ENCODE measurements around the gene CRIP2. TPM values are rescaled to one million over a fixed set of nuclear protein-coding genes. Genes with fewer than 3 reads are reported as not detected.
A peak's percentile ranks its signal among the peaks of the same experiment; 100 is the strongest.

The CRIP2 gene
- total RNA-seq, 1 donor from 2014 or later: 19.2 TPM

DNA sequence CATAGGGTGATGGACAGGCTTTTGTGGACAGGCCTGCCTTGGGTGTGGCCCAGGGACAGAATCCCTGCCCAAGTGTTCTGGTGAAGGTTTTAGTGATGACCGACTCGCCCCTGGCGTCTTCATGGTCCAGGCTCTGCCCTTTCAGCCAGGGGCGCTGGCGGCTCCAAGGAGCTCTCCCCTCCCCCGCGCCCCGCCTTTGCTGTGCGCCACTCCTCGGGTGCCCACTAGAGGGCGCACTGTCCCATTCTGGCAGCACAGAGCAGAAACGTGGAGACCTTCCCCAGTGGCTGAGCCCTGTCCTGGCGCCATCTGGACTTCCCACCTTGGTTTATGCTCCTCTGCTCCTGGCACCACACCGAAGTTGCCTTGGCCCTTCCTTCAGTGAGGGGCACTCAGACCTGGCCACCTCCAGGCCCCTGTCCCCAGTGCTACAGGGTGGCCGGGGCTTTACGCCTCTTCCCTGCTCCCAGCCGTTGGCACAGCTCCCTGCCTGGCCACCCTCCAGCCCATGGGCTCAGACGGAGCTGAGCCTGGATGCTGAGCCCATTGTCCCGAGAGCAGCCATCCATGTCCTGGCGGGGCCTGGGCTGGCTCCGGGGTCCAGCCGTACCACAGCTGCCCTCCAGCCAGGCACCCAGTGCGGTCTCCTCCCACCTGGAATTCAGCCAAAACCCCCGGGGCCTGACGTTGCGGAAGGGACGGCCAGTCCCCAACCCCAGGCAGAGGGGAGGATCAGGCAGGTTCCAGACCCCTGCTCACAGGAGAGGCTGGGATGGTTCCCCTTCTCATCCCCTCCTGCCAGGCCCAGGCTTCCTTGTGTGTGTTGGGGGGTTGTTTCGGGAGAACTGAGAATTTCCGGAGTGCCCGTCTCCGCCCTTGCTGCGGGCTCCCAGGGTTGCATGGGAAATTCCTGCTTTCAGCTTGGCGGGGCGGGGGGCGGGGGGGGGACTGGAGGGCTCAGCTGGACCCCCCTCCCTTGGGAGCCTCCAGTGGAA lies 6.5 kb downstream of the CRIP2 start:
- Mint-ChIP-seq H3K4me3 (peak overlapping the region; percentile 63), H3K9me3 (no peaks in the 10 kb centered on the region), H3K27ac (peak overlapping the region; percentile 99), H3K27me3 (ENCODE audit: low read depth) (peaks cover 53% of the 10 kb centered on the region), H3K4me1 (peaks cover 45% of the 10 kb centered on the region), H3K36me3 (no peaks in the 10 kb centered on the region)
- peak; percentile 80 to 96 for DNase-seq (ENCODE audit: low spot score in 2 of 2, unreplicated experiment in 2 of 2)
- TF ChIP-seq, protein P1, sequence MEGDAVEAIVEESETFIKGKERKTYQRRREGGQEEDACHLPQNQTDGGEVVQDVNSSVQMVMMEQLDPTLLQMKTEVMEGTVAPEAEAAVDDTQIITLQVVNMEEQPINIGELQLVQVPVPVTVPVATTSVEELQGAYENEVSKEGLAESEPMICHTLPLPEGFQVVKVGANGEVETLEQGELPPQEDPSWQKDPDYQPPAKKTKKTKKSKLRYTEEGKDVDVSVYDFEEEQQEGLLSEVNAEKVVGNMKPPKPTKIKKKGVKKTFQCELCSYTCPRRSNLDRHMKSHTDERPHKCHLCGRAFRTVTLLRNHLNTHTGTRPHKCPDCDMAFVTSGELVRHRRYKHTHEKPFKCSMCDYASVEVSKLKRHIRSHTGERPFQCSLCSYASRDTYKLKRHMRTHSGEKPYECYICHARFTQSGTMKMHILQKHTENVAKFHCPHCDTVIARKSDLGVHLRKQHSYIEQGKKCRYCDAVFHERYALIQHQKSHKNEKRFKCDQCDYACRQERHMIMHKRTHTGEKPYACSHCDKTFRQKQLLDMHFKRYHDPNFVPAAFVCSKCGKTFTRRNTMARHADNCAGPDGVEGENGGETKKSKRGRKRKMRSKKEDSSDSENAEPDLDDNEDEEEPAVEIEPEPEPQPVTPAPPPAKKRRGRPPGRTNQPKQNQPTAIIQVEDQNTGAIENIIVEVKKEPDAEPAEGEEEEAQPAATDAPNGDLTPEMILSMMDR (IDR thresholded peaks at IDR 0.05; ENCODE audit: unreplicated experiment): peak; percentile 97

DNA sequence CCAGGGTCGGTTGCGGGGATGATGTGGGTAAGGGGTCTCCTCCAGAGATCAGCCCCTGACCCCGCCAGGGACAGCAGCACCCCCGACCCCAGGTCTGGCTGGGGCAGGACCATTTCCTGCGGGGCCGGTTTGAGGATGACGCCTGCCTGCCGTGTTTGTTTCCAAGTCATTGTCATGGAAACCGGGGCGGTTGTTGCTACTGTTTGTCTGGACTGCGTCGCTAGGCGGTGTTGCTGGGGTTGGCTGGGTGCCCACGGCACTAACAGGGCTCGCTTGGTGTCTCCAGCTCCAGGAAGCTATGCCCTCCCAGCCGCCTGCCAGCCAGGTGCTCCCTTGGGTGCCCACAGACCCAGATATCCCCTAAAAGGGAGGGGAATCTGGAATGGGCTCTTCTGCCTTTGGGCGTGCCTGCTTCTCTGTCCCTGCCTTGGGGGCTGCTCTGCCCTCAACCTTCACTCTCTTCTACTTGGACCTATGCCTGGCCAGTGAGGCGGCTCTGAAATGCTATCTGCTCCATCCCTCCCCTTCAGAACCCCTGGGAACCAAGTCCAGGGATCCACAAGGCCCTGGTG lies 7.4 kb downstream of the CRIP2 start:
- TF ChIP-seq, protein P1 (IDR thresholded peaks at IDR 0.05; ENCODE audit: unreplicated experiment): no peak
- H3K27me3 Mint-ChIP-seq (ENCODE audit: low read depth): peaks cover 55% of the 10 kb centered on the region
- H3K27ac Mint-ChIP-seq: peak overlapping the region; percentile 99
- H3K9me3 Mint-ChIP-seq: no peaks in the 10 kb centered on the region
- H3K36me3 Mint-ChIP-seq: no peaks in the 10 kb centered on the region
- peaks cover 40% of the 10 kb centered on the region for H3K4me1 Mint-ChIP-seq
- peak; percentile 87 to 92 for DNase-seq (ENCODE audit: low spot score in 2 of 2, unreplicated experiment in 2 of 2)
- peak overlapping the region; percentile 63 for H3K4me3 Mint-ChIP-seq

DNA sequence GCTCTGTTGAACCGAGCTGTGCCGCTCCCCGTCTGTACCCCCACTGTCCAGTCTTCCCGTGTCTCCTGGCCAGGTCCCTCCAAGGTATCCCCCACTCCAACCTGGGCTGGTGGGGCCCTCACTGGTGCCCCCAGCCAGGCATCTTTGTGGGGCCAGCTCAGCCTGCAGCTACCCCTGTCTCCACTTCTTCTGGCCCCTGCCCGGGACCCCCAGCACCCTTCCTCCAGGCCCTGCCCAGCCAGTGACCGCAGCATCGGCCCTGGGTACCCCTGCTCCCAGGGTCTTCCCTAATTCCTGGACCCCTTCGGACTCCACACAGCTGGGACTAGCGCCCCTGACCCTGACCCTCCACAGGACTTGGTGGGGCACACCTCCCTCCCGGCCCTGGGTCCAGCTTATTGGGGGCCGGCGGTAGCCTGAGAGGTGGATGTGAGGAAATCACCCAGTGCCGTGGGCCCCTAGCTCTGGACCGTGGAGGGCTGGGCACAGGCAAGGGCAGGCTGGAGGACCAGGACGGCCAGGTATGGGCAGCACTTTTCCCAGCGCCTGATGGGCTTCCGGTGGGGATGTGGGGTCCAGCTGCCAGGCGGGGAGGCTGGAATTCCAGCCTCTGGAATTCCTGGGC lies 8.0 kb downstream of the CRIP2 start:
- Mint-ChIP-seq H3K4me3 (peak overlapping the region; percentile 63), H3K36me3 (no peaks in the 10 kb centered on the region), H3K4me1 (peaks cover 36% of the 10 kb centered on the region), H3K9me3 (no peaks in the 10 kb centered on the region), H3K27ac (peak overlapping the region; percentile 99), H3K27me3 (ENCODE audit: low read depth) (peaks cover 51% of the 10 kb centered on the region)
- no peak for DNase-seq (ENCODE audit: low spot score in 2 of 2, unreplicated experiment in 2 of 2)
- TF ChIP-seq, protein P1 (IDR thresholded peaks at IDR 0.05; ENCODE audit: unreplicated experiment): no peak

DNA sequence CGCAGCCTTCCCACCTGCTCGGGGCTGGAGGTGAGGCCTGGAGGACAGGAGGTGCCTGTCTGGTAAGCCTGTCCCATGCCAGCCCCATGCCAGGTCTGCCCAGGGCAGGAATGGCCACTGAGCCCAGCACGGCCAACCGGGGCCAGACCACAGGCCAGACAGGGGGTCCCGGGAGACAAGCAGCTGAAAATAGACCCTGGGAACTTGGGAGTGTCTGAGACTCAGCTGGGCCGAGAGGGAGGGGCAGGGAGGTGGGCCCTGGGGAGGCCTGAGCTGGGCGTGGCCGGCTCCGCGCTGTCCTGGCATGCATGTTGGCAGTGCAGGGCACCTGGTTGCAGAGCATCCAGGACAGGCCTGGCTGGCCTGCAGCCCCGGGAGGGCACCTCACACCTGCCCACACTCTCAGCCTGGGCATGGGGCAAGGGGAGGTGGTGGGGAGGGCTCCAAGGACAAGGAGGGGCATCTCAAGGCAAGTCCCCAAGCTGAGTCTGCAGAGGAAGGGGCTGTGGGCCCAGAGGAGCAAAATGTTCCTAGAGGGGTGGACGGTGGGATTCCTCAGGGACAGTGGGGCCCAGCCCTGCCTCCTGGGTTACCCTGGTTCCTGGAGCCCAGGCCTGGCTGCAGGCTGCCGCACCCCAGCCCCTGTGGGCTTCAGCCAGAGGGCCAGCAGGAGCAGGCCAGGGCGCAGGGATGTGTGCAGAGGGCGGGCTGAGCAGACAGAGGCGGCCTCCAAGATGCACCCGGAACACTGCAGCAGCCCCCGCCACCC lies 8.9 kb downstream of the CRIP2 start:
- Mint-ChIP-seq H3K9me3 (no peaks in the 10 kb centered on the region), H3K27me3 (ENCODE audit: low read depth) (peaks cover 56% of the 10 kb centered on the region), H3K36me3 (no peaks in the 10 kb centered on the region), H3K4me3 (no peak overlapping the region), H3K4me1 (peaks cover 37% of the 10 kb centered on the region), H3K27ac (peak overlapping the region; percentile 99)
- DNase-seq (ENCODE audit: low spot score in 2 of 2, unreplicated experiment in 2 of 2): no peak
- TF ChIP-seq, protein P1 (IDR thresholded peaks at IDR 0.05; ENCODE audit: unreplicated experiment): no peak

Data from mesothelial cell of epicardium (in vitro differentiated cells).